Activated naive CD4-positive, alpha-beta T cell treated with anti-CD3 and anti-CD28 coated beads, Interleukin-2, amount 50 U/mL, for 16 hours (primary cell): ENCODE measurements around the gene DIAPH1.

ENCODE experiments used
- DNase-seq: peaks from one replicate; pipeline ENCODE4 v3.0.0-alpha.2; 2020

The DIAPH1 gene

GRCh38 chr5:141609044-141609443, 9.8 kb downstream of the DIAPH1 start:
- no peak for DNase-seq

- DNase-seq = no peak
Measured at GRCh38 chr5:141608557-141608956, 10.2 kb downstream of the DIAPH1 start.

- DNase-seq = no peak
Measured at GRCh38 chr5:141608046-141608445, 10.8 kb downstream of the DIAPH1 start.

DNA sequence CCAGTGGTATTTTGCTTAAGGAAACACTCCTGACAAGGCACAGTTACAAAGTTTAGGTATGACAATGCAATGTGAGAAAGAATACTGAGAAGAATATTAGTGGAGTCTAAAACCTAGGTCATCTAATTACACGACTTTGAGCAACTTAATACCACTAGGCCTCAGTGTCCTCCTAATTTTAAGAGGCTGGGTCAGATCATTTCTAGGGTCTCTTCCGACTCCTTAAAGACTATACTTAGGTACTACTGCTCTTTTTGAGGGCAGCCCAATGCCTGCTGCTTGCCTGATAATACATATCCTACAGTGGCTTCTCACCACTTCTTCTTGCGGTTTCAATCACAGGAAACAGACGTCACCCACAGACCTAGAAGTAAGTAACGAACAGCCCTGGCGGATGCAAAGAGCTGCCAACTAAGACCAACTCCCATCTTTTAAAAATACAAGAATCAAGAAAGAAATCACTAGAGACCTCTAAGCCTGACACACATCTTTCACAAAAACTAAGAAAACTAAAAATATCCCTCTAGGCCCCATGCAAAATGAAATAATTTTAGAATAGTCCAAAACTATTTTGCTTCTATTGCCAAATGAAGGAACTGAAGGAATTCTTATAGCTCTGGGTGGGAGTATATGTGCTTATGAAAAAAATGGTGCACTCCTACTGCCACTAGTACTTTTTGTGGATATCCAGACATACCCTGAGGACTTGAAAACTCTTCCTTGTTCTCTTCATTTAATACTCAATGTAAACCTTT, 13.1 kb downstream of the DIAPH1 start:
- peak; percentile 50 for DNase-seq

- no peak for DNase-seq
Measured at GRCh38 chr5:141603923-141604717, 14.7 kb downstream of the DIAPH1 start.

GRCh38 chr5:141602606-141603005, 16.2 kb downstream of the DIAPH1 start:
- DNase-seq = no peak

- DNase-seq = no peak
Measured at GRCh38 chr5:141598391-141599345, 20.1 kb downstream of the DIAPH1 start.

DNA sequence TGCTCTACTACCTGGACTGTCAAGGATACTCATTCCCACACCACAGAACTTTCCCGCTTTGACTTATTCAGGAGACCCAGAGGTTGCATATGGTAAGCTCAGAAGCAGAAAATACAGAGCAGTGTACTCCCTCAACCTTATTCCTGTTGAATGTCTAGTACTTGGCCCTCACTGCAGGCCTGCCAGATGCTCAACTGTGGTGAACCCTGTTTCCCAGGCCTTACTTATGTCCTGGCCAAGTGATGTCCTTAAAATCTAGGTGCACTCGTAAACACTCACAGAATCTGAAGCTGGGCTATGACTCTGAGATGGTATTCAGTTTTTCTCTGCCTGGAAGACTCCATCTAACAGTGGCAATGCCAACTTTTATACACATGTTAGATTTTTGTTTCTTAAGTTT, 21.0 kb downstream of the DIAPH1 start:
- DNase-seq = no peak

- no peak for DNase-seq
Measured at GRCh38 chr5:141597394-141597793, 21.4 kb downstream of the DIAPH1 start.

DNA sequence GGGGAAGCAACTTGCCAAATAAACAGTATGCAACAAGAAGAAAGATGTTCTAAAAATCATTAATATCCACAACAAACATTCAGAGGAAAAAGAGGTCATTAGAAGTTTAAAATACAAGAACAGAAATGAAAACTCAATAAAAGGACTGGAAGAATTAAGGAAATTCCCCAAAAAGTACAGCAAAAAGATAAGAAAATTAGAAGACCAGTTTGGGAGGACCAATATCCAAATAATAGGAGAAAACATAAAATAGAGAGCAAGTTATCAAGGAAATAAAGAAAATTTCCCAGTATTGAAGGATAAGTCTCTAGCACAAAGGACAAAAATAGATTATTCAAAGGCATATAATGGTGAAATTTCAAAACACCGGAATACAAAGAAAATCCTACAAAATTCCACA, 21.9 kb downstream of the DIAPH1 start:
- no peak for DNase-seq

GRCh38 chr5:141590127-141590526, 28.7 kb downstream of the DIAPH1 start:
- no peak for DNase-seq

- DNase-seq = no peak
Measured at GRCh38 chr5:141586246-141586645, 32.6 kb downstream of the DIAPH1 start.

DNA sequence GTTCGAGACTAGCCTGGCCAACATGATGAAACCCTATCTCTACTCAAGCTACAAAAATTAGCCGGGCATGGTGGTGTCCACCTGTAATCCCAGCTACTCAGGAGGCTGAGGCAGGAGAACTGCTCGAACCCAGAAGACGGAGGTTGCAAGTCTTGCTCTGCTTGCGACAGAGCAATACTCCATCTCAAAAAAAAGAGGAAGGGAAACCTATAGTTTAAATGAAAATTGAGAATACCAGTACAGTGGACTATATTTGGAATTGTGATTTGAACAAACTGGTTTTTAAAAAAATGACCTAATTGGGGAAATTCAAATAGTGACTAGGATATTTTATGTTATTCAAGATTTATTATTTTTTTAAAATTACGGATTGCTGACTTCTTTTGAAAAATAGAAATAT, 33.2 kb downstream of the DIAPH1 start:
- no peak for DNase-seq

DNA sequence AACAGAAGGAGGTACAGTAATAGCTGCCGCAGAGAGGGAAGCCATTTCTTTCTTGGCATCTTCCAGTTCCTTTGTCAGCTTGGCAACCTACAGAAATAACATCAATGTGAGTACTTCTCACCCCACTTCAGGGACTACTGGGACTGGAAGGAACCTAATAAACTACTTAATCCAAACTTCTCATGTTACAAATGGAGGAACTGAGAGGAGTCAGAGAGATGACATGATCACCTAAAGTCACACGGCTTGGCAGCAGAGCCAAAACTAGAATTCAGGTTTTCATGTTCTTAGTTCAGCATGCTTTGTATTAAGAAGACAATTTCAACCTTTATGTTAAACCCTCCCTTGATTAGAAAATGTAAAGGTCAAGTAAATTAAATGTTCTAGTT, 44.7 kb downstream of the DIAPH1 start:
- no peak for DNase-seq

DNA sequence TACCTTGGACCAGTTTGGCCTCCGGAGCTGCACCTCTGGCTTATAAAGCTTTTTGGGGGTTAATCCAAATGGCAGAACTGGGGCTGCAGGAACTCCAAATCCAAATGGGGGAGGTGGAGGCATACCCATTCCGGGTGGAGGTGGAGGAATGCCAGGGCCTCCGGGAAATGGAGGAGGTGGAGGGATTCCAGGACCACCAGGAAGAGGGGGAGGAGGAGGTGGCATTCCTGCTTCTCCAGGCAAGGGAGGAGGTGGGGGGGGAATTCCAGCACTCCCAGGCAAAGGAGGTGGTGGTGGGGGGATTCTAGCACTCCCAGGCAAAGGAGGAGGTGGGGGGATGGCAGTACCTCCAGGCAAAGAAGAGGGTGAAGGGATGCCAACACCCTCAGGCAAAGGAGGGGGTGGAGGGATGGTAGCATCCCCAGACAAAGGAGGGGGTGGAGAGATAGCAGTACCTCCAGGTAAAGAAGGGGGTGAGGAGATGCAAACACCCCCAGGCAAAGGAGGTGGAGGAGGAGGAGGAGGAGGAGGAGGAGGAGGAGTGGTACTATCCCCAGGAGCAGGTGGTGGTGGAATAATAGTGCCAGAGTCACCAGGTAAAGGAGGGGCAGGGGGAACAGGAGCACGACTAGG, 45.2 kb downstream of the DIAPH1 start:
- no peak for DNase-seq

- DNase-seq = no peak
Measured at GRCh38 chr5:141570655-141571054, 48.1 kb downstream of the DIAPH1 start.

DNA sequence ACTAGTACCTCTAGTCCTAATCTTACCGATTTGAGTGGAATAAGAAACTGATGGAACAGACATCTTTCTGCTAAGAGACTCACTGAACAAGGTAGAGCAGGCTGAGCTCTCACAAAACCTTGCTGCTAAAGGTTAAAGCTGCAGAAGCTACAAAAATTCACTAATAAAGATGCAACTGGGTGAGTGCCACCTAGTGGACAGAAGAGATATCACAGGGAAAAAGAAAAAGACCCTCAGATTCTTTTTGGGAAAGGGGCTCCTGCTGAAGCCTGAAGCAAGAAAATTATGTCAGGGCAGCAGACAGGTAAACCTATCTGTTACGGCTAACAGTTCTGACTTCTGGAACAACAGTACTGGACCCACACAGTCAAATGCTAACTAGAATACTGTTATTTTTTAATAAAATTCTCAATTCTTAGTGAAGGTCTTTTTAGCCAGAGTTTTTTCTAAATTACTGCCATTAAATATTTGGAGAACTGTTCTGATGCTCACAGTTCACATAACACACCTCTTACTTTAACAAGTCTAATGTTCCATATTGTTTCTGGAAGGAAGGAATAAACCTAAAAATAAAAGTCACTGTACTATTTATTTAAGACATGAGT, 51.2 kb downstream of the DIAPH1 start:
- DNase-seq = no peak

DNA sequence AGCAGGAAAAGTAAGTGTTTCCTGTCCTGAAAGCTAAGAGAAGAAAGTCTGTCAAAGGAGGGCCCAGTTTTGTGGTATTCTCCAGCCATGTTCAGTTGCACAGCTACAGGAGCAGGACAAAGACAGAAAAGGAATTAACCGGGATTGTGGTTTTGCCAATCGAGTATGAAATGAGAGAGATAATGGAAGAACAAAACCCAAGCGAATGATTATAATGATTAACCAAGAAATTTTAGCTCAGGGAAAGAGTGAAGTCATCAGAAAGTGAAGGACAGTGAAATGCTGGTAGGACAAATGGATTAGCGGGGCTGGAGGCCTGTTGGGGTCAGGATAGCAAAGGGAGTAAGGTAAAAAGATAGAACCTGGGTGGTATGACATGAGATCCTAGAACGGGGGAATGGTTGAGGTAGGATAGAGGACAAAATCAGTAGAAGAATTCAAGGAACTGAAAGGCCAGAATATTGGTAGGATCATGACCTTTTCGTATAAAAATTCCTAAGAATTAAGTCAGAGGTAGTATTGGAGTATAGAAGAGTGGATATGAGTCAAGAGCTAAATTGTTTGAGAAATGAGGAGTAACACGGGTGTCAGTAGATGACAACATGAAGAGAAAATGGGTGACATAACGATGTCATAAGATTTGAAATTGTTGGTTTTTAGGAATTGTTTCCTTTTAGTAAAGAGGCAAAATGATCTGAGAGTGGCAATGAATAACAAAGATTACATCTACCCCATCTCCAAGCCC, 52.8 kb downstream of the DIAPH1 start:
- no peak for DNase-seq

DNA sequence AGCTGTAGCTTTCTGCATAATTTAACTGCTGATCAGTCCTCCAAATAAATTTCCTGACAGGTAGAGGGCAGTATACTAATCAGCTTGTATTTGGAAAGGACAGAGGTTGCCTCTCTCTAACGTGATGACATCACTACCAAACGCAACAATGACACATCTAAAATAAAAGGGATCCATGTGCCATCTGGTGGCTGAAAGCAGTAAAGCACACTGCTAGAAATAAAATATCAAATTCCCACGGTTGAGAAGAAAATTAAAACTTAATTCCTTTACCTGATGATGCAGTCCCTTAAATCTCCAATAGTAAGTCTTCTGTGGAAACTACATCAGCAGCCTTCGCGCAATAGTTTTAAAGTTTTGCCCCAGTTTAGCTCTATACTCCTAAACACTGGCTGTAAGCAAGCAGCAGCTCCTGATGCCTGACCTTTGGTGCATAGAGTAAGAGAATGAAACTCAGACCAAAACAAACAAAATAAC, 54.5 kb downstream of the DIAPH1 start:
- peak; percentile 57 for DNase-seq

GRCh38 chr5:141560725-141561483, 57.9 kb downstream of the DIAPH1 start:
- DNase-seq = no peak

GRCh38 chr5:141560151-141560550, 58.6 kb downstream of the DIAPH1 start:
- no peak for DNase-seq
